NCI-H345 (cell line): ENCODE measurements around the gene ADAM19.
"Not testable (repeated sequence)": the region's sequence is repeated elsewhere in the genome, so short reads cannot be mapped to it uniquely, and the experiment has no call there.

Source experiments
- DNase-seq: peaks from one replicate; lab custom pipeline; 2025; lab: John Stamatoyannopoulos, UW

Gene ADAM19

GRCh38 chr5:157429920-157430319 is 145.7 kb downstream of the ADAM19 start:
- not testable (repeated sequence) for DNase-seq
